Stimulated activated CD4-positive, alpha-beta T cell treated with anti-CD3 and anti-CD28 coated beads, Interleukin-4, amount 100 ng/mL, for 24 hours (primary cell): Measurements from ENCODE around the gene UNC5B.

Source experiments
- DNase-seq: peaks from one replicate; pipeline ENCODE4 v3.0.0-alpha.2; 2020

Gene UNC5B

GRCh38 chr10:71325267-71325666 is 112.9 kb downstream of the UNC5B start:
- no peak for DNase-seq

- DNase-seq, result no peak
These were observed 114.1 kb downstream of the UNC5B start for GRCh38 chr10:71326464-71326881.

GRCh38 chr10:71330789-71331404 is 118.5 kb downstream of the UNC5B start:
- no peak for DNase-seq

- DNase-seq, result no peak
These were observed 119.4 kb downstream of the UNC5B start for GRCh38 chr10:71331736-71332135.

GRCh38 chr10:71332466-71332865 is 120.1 kb downstream of the UNC5B start:
- DNase-seq, result no peak

- no peak for DNase-seq
These were observed 120.9 kb downstream of the UNC5B start for GRCh38 chr10:71333129-71333887.

- no peak for DNase-seq
These were observed 121.9 kb downstream of the UNC5B start for GRCh38 chr10:71334221-71334791.

GRCh38 chr10:71335173-71335708 is 122.9 kb downstream of the UNC5B start:
- no peak for DNase-seq

- DNase-seq, result no peak
These were observed 124.3 kb downstream of the UNC5B start for GRCh38 chr10:71336632-71337031.

- DNase-seq, result no peak
These were observed 124.9 kb downstream of the UNC5B start for GRCh38 chr10:71337219-71337701.

- no peak for DNase-seq
These were observed 126.5 kb downstream of the UNC5B start for GRCh38 chr10:71338728-71339495.

- no peak for DNase-seq
These were observed 127.6 kb downstream of the UNC5B start for GRCh38 chr10:71339796-71340589.

GRCh38 chr10:71342573-71343391 is 130.4 kb downstream of the UNC5B start:
- DNase-seq, result no peak

- no peak for DNase-seq
These were observed 131.0 kb downstream of the UNC5B start for GRCh38 chr10:71343392-71343773.

GRCh38 chr10:71344154-71344925 is 132.0 kb downstream of the UNC5B start:
- no peak for DNase-seq

GRCh38 chr10:71344993-71345480 is 132.7 kb downstream of the UNC5B start:
- no peak for DNase-seq

- DNase-seq, result no peak
These were observed 133.3 kb downstream of the UNC5B start for GRCh38 chr10:71345694-71346093.

- DNase-seq, result no peak
These were observed 134.4 kb downstream of the UNC5B start for GRCh38 chr10:71346731-71347130.

GRCh38 chr10:71347587-71348395 is 135.4 kb downstream of the UNC5B start:
- DNase-seq, result no peak
